Subcutaneous adipose tissue (tissue), 4 donors: ENCODE results near the gene ZCCHC14. TPM values are rescaled to one million over a fixed set of nuclear protein-coding genes. Genes with fewer than 3 reads are reported as not detected.

Experiments
- CTCF ChIP-seq: fragments of 450-650 bp; IDR thresholded peaks from one replicate; pipeline ENCODE4 v1.5.1; 2016; ENCODE audit warnings: low read depth, mild to moderate bottlenecking, control low read depth, antibody characterized with exemption, moderate library complexity
- total RNA-seq, 4 donors: library from RNA; depleted of rRNA; stranded (reverse); fragments of >200 nt; gene quantifications; one replicate each; pipeline ENCODE4 v1.1.0, GENCODE V29; 2016

Gene ZCCHC14
- total RNA-seq, 4 donors from 2014 or later = 15.6 to 21.1 (median 18.3) TPM

DNA sequence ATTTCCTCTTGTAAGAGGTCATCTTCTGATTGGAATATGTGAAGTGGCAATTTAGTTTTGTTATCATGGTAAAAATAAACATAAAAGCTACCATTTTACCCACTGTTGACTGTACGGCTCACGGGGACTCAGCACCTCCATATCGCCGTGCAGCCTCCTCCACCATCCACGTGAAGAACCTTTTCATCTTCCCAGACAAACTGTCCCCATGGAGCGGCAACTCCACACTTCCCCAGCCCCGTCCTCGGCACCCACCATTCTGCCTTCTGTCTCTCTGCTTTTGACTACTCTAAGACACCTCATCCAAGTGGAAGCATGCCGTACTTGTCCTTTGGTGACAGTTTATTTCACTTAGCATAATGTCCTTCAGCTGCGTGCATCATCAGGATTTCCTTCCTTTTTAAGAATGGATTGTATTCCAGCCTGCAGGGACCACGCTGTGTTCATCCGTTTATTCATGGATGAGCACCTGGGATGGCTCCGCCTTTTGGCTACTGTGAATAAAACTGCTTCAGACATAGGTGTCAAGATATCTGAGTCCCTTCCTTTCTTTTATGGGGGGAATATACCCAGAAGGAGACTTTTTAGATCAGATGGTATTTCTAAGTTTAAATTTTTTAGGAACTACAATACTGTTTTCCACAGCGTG lies 123.6 kb downstream of the ZCCHC14 start:
- no peak for TF ChIP-seq CTCF

- TF ChIP-seq CTCF = no peak
These were observed 124.6 kb downstream of the ZCCHC14 start for GRCh38 chr16:87368029-87368770.

DNA sequence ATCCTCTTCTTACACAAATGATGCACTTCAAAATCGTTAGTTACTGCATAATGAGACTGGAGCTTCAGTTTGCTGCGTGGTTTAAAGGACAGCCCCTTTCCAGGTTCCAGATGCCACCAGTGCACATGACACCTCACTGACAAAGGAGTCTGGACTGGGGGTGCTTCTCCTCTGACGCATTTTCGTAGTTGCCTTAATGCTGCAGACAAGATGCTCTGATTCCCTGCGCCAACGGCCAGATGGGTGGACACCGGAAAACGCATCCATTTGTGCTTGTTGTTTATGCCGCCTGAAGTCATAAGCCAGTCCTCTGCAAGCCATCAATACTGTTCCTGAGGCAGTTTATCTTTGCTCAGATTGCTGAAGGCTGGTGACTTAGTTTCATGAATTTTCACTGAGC lies 125.3 kb downstream of the ZCCHC14 start:
- no peak for TF ChIP-seq CTCF

GRCh38 chr16:87366930-87367329 lies 125.9 kb downstream of the ZCCHC14 start:
- TF ChIP-seq CTCF = no peak

DNA sequence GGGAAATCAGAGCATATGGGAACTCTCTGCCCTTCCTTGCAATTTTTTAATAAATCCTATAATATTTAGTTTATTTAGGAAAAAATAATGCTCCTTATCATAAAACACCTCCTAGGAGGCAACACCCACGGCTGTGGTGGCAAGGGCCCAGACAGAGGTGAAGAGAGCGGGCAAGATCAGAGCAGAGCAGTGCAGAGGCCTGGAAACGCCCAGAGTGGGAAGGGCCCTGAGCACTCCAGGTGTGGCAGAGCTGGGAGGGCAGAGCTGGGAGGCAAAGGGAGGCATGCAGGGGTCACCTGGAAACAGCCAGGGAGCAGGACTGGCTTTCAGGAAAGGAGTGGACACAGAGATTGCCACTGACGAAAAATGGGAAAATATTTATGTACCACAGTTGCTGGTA lies 126.5 kb downstream of the ZCCHC14 start:
- no peak for TF ChIP-seq CTCF

DNA sequence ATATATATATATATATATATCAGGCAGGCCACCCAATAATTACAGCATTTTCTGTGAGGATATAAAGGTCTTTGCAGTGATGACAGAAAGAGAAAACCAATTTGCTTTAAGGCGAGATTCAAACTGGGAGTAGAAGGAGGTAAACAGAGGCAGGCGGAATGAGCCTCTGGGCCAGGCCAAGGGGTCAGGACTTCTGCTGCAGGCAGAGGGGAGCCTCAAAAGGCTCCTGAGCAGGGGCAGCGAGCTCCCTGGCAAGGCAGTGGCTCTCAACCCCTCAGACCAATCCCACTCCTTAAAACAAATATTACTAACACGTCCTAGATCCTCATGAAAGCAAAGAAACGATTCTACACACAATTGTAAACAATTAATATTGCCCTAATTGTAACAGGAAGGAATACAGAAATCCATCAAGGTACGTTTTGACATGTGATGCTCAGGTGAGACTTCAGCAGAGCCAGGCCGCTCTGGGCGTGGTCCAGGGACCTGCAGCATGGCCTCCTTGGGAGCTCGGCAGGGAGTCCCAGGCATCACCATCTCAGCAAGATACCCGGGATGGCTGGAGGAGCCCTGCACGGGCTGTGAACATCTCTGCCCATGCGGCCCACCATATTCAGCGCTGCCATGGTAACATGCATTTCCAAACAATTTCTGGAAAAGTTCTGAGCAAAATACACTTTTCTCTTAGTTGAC lies 127.7 kb downstream of the ZCCHC14 start:
- no peak for TF ChIP-seq CTCF

DNA sequence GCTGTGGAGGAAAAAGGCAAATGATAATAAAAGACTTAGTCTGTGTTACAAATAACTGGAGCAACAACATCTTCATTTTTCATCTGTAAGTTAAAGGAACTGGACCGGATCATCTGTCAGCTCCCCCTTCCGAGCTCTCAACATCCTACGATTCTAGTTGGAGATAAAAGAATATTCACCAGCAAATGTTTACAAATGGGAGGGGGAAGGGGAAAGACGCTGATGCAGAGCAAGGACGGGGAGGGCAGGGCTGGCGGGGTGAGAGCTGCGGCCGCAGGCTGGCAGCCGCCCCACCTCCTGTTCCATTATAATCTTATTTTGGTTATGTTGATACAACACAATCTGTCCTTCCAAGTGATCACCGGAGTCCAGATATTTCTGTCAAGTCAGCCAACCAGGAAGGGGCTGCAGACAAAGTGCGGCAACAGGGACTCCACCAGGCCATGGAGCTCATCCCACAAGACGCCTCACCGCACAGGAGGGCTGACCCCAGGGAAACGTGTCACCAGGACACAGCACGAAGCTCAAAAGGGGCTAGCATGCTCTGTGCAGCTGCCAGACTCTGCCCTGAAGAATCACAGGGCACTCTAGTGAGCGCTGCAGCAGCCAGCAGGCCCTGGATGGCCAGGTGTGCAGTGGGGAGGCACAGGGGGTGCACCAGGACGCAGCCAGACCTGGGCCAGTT lies 128.9 kb downstream of the ZCCHC14 start:
- TF ChIP-seq CTCF = no peak
